CD4-positive, CD25-positive, alpha-beta regulatory T cell (primary cell): ENCODE measurements around the gene KLHL30. TPM values are rescaled to one million over a fixed set of nuclear protein-coding genes. Genes with fewer than 3 reads are reported as not detected.

Experiments
- ATAC-seq, 2 donors: fragments of 150-1000 bp; cut with Tn5 transposase; one replicate each; pipeline ENCODE4 v1.10.0; 2021; ENCODE audit warnings: low read depth in 2 of 2, moderate number of reproducible peaks in 2 of 2, moderate library complexity in 1 of 2
- DNase-seq, 3 donors: peaks; one replicate each; pipeline versions ENCODE4 v3.0.0 to v3.0.0-alpha.2; 2012 to 2022; ENCODE audit warnings: mixed read lengths in 1 of 3
- H3K27ac ChIP-seq: one replicate; pipeline ENCODE4 v1.7.0; 2013; ENCODE audit warnings: mild to moderate bottlenecking, low read length; ENCODE audit not compliant: insufficient read depth, poor library complexity, severe bottlenecking
- H3K27me3 ChIP-seq: one replicate; pipeline ENCODE4 v1.7.0; 2013; ENCODE audit warnings: low read length; ENCODE audit not compliant: control insufficient read depth, insufficient read depth
- H3K36me3 ChIP-seq: one replicate; pipeline ENCODE4 v1.7.0; 2013; ENCODE audit warnings: mild to moderate bottlenecking, low read length, moderate library complexity; ENCODE audit not compliant: control insufficient read depth, insufficient read depth
- H3K4me1 ChIP-seq: 2 replicates; pipeline ENCODE4 v1.7.0; 2013; ENCODE audit warnings: mild to moderate bottlenecking, low read length; ENCODE audit not compliant: insufficient read depth, control insufficient read depth, poor library complexity, severe bottlenecking
- H3K4me3 ChIP-seq: one replicate; pipeline ENCODE4 v1.7.0; 2013; ENCODE audit warnings: low read depth, mild to moderate bottlenecking, low read length, moderate library complexity
- H3K9me3 ChIP-seq, 2 experiments: 1 replicate in 1 of 2; 2 replicates in 1 of 2; pipeline ENCODE4 v1.7.0; 2013; ENCODE audit warnings: low read length in 2 of 2, mild to moderate bottlenecking in 1 of 2, moderate library complexity in 1 of 2; ENCODE audit not compliant: control insufficient read depth in 2 of 2
- H3K27ac Mint-ChIP-seq, 3 donors: one replicate each; pipeline ENCODE4 v1.8.0; 2020 to 2022; ENCODE audit warnings: mild to moderate bottlenecking in 3 of 3, mixed read lengths in 3 of 3, moderate library complexity in 2 of 3
- H3K27me3 Mint-ChIP-seq: one replicate; pipeline ENCODE4 v1.8.0; 2022; ENCODE audit warnings: mild to moderate bottlenecking, mixed read lengths
- H3K36me3 Mint-ChIP-seq: one replicate; pipeline ENCODE4 v1.8.0; 2020; ENCODE audit warnings: mixed read lengths
- H3K4me1 Mint-ChIP-seq, 4 donors: one replicate each; pipeline ENCODE4 v1.8.0; 2020 to 2022; ENCODE audit warnings: mixed read lengths in 4 of 4, mild to moderate bottlenecking in 1 of 4
- H3K4me3 Mint-ChIP-seq, 4 donors: one replicate each; pipeline ENCODE4 v1.8.0; 2020 to 2022; ENCODE audit warnings: mild to moderate bottlenecking in 4 of 4, mixed read lengths in 4 of 4, moderate library complexity in 3 of 4
- H3K9me3 Mint-ChIP-seq, 7 donors: one replicate each; pipeline ENCODE4 v1.8.0; 2020 to 2022; ENCODE audit warnings: mixed read lengths in 7 of 7, mild to moderate bottlenecking in 3 of 7, moderate library complexity in 2 of 7
- polyA plus RNA-seq, 4 donors: library from polyadenylated mRNA; unstranded; fragments of 300-500 nt; fragmentation: Illumina TruSeq; gene quantifications; one replicate each; pipeline ENCODE4 v1.2.3, GENCODE V29; 2021
- total RNA-seq: library from RNA; stranded (reverse); gene quantifications from one replicate; pipeline ENCODE4 v1.2.3, GENCODE V29; 2022

Gene KLHL30
- total and polyA plus RNA-seq, 5 donors from 2014 or later = not detected

GRCh38 chr2:238124488-238125126 lies 13.9 kb upstream of the KLHL30 start:
- Mint-ChIP-seq H3K27me3 (no peaks in the 10 kb centered on the region), H3K4me1 (no peaks in the 10 kb centered on the region), H3K36me3 (no peaks in the 10 kb centered on the region), H3K9me3 (no peaks in the 10 kb centered on the region), H3K27ac (no peak overlapping the region), H3K4me3 (no peak overlapping the region)
- DNase-seq (no peak), ATAC-seq (no peak)
- no peaks in the 10 kb centered on the region for H3K27me3 ChIP-seq
- no peak overlapping the region for H3K4me3 ChIP-seq
- H3K9me3 ChIP-seq = no peaks in the 10 kb centered on the region
- no peaks in the 10 kb centered on the region for H3K4me1 ChIP-seq
- no peaks in the 10 kb centered on the region for H3K36me3 ChIP-seq
- no peak overlapping the region for H3K27ac ChIP-seq

- H3K4me1 Mint-ChIP-seq = no peaks in the 10 kb centered on the region
- H3K36me3 Mint-ChIP-seq = no peaks in the 10 kb centered on the region
- no peaks in the 10 kb centered on the region for H3K36me3 ChIP-seq
- no peak for DNase-seq
- H3K9me3 ChIP-seq = no peaks in the 10 kb centered on the region
- H3K27ac ChIP-seq = no peak overlapping the region
- H3K4me3 Mint-ChIP-seq = no peak overlapping the region
- no peak overlapping the region for H3K27ac Mint-ChIP-seq
- no peak overlapping the region for H3K4me3 ChIP-seq
- ATAC-seq = no peak
- H3K9me3 Mint-ChIP-seq = no peaks in the 10 kb centered on the region
- no peaks in the 10 kb centered on the region for H3K27me3 ChIP-seq
- H3K4me1 ChIP-seq = no peaks in the 10 kb centered on the region
- no peaks in the 10 kb centered on the region for H3K27me3 Mint-ChIP-seq
Observed at GRCh38 chr2:238125127-238125885, 13.2 kb upstream of the KLHL30 start.

GRCh38 chr2:238126338-238126737 lies 12.1 kb upstream of the KLHL30 start:
- H3K9me3 Mint-ChIP-seq = no peaks in the 10 kb centered on the region
- H3K27ac ChIP-seq = no peak overlapping the region
- H3K9me3 ChIP-seq = no peaks in the 10 kb centered on the region
- no peak for ATAC-seq
- no peak for DNase-seq
- no peaks in the 10 kb centered on the region for H3K4me1 Mint-ChIP-seq
- no peak overlapping the region for H3K27ac Mint-ChIP-seq
- no peaks in the 10 kb centered on the region for H3K27me3 Mint-ChIP-seq
- H3K4me1 ChIP-seq = no peaks in the 10 kb centered on the region
- no peaks in the 10 kb centered on the region for H3K27me3 ChIP-seq
- H3K4me3 ChIP-seq = no peak overlapping the region
- no peaks in the 10 kb centered on the region for H3K36me3 Mint-ChIP-seq
- no peak overlapping the region for H3K4me3 Mint-ChIP-seq
- no peaks in the 10 kb centered on the region for H3K36me3 ChIP-seq

GRCh38 chr2:238126775-238127164 lies 11.7 kb upstream of the KLHL30 start:
- Histone ChIP-seq H3K27ac (no peak overlapping the region), H3K36me3 (no peaks in the 10 kb centered on the region), H3K4me3 (no peak overlapping the region), H3K4me1 (no peaks in the 10 kb centered on the region), H3K9me3 (no peaks in the 10 kb centered on the region), H3K27me3 (no peaks in the 10 kb centered on the region)
- Mint-ChIP-seq H3K9me3 (no peaks in the 10 kb centered on the region), H3K4me1 (no peaks in the 10 kb centered on the region), H3K27me3 (no peaks in the 10 kb centered on the region), H3K36me3 (no peaks in the 10 kb centered on the region), H3K4me3 (no peak overlapping the region), H3K27ac (no peak overlapping the region)
- ATAC-seq = no peak
- DNase-seq = no peak

- no peaks in the 10 kb centered on the region for H3K4me1 Mint-ChIP-seq
- Histone ChIP-seq H3K36me3 (no peaks in the 10 kb centered on the region), H3K4me3 (no peak overlapping the region), H3K27me3 (no peaks in the 10 kb centered on the region), H3K27ac (no peak overlapping the region), H3K9me3 (no peaks in the 10 kb centered on the region), H3K4me1 (no peaks in the 10 kb centered on the region)
- DNase-seq (no peak), ATAC-seq (no peak)
- H3K27me3 Mint-ChIP-seq = no peaks in the 10 kb centered on the region
- no peaks in the 10 kb centered on the region for H3K9me3 Mint-ChIP-seq
- no peak overlapping the region for H3K4me3 Mint-ChIP-seq
- H3K36me3 Mint-ChIP-seq = no peaks in the 10 kb centered on the region
- peak overlapping the region in 1 of 3 donors; percentile 32 for H3K27ac Mint-ChIP-seq
Observed at GRCh38 chr2:238127165-238128060, 11.1 kb upstream of the KLHL30 start.

- H3K27ac Mint-ChIP-seq = no peak overlapping the region
- H3K27me3 ChIP-seq = no peaks in the 10 kb centered on the region
- H3K4me3 Mint-ChIP-seq = no peak overlapping the region
- H3K36me3 ChIP-seq = no peaks in the 10 kb centered on the region
- H3K4me3 ChIP-seq = no peak overlapping the region
- H3K9me3 Mint-ChIP-seq = no peaks in the 10 kb centered on the region
- no peak overlapping the region for H3K27ac ChIP-seq
- no peak for ATAC-seq
- no peak for DNase-seq
- H3K36me3 Mint-ChIP-seq = no peaks in the 10 kb centered on the region
- H3K4me1 Mint-ChIP-seq = no peaks in the 10 kb centered on the region
- no peaks in the 10 kb centered on the region for H3K27me3 Mint-ChIP-seq
- no peaks in the 10 kb centered on the region for H3K9me3 ChIP-seq
- no peaks in the 10 kb centered on the region for H3K4me1 ChIP-seq
Observed at GRCh38 chr2:238128061-238128440, 10.4 kb upstream of the KLHL30 start.

GRCh38 chr2:238128534-238129001 lies 9.9 kb upstream of the KLHL30 start:
- no peaks in the 10 kb centered on the region for H3K4me1 Mint-ChIP-seq
- Histone ChIP-seq H3K36me3 (no peaks in the 10 kb centered on the region), H3K9me3 (no peaks in the 10 kb centered on the region), H3K4me3 (no peak overlapping the region), H3K27ac (no peak overlapping the region), H3K27me3 (no peaks in the 10 kb centered on the region), H3K4me1 (no peaks in the 10 kb centered on the region)
- no peaks in the 10 kb centered on the region for H3K9me3 Mint-ChIP-seq
- H3K27me3 Mint-ChIP-seq = no peaks in the 10 kb centered on the region
- no peak overlapping the region for H3K27ac Mint-ChIP-seq
- no peak for DNase-seq
- ATAC-seq = no peak
- no peaks in the 10 kb centered on the region for H3K36me3 Mint-ChIP-seq
- H3K4me3 Mint-ChIP-seq = no peak overlapping the region
